GM18499 (cell line): ENCODE data around the gene MAPKAP1.

Experiments
- ATAC-seq: cut with Tn5 transposase; IDR thresholded peaks from one replicate; pipeline ENCODE4 v1.9.1; 2021; ENCODE audit warnings: moderate number of reproducible peaks; ENCODE audit not compliant: insufficient read depth, unreplicated experiment

MAPKAP1 gene

DNA sequence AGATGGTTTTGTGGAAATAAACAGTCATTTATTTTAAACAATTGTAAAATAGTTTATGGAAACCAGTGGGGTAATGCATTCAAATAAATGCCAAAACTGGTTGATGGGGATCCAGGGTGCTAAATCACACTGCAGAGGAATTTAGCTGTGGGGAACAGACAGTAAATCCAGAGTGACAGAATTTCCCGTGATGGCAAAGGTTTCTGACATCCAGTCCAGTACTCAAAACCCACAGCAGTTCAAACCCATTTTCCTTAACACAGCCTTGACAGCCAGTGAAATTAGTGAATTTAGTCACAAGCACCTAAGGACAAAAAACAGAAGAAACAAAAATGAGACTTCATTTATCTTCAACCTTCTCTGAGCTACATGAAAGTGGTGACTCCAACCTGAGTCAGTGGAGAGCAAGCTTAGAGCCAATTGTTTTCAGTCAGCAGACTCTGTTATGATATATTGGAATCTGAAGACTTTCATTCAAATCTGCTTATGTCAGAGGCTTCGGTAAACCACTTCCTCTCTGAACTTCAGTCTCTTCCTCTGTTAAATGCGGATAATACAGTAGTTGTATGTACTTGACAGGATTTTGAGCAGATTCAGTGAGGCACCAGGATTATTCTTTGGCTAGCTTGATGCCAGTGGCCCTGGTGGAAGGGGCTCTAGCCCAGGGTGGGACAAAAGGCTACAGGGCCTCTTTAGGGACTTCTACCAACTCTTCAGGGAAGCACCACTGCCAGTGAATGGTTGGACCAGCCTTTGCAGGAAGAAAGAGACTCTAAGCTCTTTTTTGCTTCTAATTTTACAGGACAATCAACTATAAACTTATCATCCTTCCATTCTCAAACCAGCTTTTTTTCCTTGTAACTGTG lies 185.3 kb downstream of the MAPKAP1 start:
- no peak for ATAC-seq

DNA sequence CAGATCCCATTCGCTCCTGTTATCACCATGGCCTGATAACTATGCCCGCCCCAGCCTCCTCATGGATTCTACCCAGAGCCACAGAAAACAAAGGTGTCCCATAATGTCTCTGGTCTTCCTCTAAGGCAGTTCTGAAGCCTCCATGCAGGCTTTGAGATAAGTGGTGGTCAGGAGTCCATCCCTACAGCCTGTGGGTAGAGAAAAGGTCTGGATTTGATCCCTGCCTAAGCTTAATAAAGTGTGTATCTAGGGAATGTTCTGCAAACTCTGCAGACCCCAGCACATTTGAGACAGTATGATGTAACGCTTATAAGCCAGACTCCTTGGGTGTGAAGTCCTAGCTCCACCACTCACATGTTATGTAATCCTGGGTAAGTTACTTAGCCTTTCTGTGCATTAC lies 187.3 kb downstream of the MAPKAP1 start:
- ATAC-seq, result no peak

DNA sequence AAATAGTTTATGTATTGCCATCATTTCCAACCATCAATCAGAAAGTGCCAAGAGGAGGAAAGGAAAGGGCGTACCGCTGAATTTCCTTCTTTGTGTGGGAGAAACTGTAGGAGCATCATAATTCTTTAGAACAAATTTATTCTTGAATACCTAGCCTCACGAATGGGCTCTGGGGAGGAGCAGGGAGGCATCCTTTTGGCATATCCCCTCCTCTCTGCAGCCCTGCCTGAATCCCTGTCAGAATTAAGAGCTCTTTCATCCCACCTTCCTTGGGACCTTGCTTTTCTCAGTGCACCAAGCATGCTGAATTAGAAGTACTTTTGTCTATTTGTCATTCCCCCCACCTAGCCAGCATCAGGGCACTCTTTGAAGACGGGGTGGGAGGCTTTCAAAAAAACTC lies 189.4 kb downstream of the MAPKAP1 start:
- no peak for ATAC-seq

DNA sequence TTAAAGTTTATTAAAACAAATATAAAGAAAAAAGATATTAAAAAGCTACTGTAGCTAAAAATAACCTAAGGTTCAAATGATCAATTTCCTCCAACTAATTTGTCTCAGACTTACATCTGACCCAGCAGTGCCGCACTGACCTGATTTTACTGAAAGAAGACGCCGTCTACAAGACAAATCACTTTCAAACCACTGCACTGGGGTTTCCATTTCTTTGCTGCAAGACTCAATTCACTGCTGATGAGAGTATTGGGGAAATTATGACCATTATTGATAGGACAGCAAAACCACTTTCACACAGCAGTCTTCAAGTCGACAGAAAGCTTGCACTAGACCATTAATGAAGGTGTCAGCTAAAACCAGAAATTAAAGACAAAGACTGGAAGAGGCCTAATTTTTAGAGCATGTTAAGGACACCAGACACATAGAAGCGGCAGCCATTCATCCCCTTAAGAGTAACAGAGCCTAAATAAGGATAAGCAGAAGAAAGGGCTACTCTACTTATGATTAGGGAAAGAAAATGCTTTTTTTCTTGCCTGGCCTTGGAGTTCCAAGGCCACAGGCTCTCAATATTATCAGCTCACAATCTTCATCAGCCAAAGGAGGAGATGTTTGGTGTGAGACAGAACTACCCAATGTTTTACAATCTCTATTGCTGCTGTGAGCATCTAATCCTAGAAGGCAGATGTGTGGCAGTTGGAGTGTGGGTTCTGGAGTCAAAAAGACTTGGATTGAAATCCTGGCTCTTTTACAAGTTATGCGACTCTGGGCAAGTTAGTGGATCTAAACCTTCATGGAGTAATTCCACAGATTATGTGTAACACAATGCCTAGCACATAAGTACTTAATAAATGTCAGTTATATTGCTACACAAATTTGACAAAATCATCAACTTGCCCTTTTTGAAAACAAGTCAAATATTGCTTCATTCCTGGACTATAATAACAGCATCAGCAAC lies 190.7 kb downstream of the MAPKAP1 start:
- ATAC-seq, result no peak

DNA sequence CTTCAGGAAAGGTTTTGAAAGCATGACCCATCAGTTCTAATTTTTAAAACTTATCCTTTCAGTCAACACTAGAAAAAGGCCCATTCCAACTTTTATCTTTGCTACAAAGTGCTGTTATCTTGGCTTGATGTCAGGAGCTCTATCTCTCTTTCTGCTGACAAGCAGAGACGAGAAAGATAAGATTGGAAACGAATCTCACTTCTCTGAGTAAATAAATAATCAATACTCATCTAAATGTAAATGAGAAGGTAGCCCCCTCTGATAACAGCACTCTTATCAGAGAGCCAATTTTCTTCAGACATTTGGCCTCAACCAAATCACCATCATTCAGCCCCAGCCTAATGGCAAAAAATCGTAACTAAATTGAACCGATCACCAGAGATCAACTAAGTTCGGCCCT lies 191.7 kb downstream of the MAPKAP1 start:
- no peak for ATAC-seq

DNA sequence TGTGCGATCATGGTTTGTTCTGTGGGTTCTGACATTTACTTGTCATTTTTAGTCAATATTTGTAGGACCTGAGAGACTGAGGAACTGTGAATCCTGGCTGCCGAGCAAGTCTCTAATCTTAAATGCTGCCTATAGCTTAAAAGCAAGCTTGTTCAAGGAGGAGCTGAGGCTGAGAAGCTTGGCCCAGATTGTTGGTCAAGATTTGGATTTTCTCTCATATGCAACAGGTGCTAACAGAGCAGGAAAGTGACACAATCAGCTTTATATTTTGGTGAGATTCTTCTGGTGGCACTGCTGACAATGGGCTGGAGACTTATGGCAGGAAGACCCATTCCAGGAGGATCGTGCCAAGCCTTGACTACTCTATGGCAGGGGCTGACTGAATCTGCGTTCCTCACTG lies 192.5 kb downstream of the MAPKAP1 start:
- ATAC-seq, result no peak

DNA sequence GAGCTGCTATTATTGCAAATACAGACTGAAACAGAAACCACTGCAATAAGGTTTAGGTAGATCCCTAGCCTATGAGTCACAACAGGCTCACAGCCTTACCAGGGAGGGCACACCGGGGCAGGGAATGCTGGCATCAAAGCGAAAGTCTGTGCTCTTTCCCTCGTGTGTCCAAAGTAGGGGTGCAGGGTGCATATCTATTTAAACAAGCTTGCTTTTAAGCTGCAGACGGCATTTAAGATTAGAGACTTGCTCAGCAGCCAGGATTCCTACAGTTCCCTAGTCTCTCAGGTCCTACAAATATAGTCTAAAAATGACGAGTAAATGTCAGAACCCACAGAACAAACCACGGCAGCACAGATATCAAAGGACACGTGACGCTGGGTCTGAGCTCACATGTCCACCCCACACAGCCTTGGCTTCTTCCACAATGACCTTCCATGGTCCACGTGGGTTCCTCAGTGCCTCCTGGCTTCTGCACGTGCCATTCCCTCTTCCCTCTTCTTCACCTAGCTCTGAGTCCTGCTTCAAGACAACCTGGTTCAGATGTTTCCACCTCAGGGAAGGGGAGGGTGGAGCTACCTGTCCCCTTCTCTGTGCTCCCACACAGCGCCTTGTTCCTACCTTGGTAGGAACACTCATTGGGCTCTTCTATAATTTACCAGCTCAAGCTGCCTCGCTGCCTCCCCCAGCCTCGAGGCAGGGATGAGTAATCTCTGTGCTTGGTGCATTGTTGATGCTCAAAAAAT lies 193.2 kb downstream of the MAPKAP1 start:
- peak; percentile 68 for ATAC-seq

DNA sequence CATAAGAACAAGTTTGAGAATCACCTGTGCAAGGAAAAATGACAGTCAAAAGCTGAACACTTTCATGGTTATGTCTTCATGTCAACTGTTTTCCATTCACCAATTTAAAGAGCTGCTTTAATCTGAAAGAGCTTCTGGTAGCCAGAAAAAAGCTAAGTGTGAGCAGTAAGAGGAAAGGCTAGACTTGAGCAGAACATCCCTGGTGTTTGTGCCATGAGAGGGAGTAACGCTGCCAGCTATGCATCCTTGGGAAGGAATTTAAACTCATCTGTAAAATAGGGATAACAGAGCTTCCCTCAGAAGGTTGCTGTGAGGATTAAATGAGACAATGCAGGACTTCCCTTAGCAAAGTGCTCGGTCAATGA lies 193.7 kb downstream of the MAPKAP1 start:
- ATAC-seq, result no peak

DNA sequence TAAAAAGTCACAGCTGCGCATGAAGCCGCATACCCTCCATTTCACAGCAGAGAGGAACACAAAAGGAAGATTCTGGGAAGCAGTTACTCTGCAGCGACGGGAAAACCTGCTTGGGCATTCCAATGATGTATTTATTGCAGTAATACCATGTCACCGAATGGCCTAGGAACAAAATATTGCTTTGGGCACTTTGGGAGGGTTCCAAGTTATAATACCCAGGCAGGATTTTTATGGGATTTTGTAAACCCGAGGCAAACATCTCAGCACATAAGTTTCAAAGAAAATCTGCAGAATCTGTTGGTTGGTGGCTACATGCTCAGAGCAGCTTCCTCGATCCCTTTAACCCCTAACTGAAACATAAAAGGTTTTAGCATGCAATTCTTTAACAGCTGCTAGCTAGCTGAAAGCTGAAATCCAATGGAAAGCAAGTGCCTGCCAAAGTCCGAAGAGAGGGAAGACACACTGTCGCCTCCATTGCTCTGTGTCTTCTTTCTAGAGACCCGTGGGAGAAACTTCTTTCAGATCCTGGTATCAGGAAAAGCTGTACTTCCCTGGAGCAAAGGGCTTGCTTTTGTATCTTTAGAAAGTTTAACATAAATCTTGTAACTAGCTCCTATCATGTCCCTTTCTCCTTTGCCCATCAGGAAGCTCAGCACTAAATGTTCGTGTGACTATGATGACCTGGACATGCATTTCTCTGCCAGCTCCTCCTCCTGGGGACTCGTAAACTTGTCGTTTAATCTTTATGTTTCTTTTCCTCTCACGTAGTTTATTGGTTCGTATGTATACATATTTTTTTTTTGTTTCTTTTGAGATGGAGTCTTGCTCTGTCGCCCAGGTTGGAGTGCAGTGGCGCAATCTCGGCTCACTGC lies 195.0 kb downstream of the MAPKAP1 start:
- no peak for ATAC-seq

DNA sequence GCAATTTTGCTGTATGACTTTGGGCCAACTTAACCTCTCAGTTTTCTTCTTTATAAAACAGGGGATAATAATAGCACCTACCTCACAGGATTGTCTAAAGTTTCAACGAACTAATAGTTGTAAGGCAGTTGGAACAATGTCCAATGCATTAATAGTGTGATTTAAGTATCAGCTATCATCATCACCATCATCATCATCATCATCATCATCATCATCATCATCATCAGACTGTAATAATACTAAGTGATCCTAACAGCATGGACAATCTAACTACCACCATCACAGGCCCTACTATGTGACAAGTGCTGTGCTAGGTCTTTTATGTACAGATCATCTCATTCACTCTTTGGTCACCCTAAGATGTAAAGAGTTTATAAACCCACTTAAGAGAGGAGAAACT lies 196.0 kb downstream of the MAPKAP1 start:
- ATAC-seq, result no peak

DNA sequence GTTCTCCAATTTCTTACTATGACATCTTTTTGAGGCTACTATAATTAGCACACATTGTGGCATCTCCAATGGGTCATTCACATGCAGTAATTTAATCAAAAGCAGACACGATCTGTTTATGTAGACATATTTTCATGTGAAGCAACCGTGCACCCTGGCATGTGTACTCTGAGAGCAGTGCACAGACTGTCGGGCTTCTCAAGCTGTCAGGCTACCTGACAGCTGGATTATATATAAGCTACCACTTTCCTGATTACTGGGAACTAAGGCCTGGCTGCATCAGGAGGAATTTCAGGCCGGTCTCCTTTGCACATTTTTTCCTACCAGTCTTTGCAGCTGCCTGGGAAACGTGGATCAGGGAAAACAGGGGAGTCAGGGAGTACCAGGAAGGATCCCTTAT lies 197.5 kb downstream of the MAPKAP1 start:
- no peak for ATAC-seq

DNA sequence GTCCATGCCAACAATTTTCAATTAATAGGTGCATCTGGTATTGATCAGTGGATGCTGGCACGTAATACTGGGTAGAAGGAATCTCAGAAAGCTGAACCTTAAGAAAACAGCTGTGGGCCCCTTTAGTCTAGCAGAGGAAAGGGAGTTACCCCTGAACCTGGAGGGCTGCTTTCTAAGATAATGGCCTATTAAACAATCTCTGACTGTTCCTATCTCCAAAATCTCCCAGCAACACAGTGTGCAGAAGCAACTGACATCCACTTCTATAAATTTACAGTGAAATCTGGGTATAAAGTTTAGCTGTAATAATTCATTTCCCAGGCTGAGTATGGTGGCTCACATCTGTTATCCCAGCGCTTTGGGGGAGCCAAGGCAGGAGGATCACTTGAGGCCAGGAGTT lies 198.8 kb downstream of the MAPKAP1 start:
- ATAC-seq, result no peak

DNA sequence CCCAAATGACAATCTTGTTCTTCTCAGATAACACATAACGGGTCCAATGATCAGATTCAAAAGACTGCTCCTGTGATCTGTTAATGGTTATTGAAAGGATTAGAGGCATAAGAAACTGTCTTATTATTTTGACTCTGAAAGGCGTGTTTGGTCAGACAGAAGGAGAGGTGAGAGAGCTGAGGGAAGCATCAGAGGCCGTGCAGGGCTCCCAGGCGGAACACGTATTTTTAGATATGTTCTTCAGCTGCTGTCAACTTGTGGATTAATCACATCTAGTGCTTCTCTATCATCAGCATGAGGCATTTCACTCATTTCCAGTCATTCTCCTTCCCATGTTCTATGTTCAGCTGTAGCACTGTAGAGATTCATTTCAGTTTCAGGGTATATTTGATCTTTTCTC lies 199.8 kb downstream of the MAPKAP1 start:
- ATAC-seq, result no peak

DNA sequence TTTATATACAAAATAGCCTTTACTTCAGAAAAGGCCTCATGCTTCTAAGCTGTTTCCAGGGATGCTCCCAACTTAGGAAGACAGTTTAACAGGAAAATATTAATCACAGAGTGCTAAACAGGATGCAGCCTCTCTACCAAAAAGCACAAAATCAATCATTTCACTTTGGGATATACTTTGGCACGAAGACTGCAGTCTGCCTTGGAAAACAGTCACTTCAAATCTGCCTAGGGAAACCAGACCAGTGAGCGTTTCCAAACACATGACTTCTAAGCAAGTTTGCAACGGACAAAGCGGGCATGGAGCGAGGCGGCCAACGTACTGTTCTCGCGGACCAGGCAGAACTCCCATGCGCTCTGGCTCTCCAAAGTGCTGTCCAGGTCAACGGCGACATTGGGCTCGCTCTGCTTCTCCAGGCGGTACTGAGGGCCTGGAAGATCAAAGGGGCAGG lies 201.0 kb downstream of the MAPKAP1 start:
- no peak for ATAC-seq

DNA sequence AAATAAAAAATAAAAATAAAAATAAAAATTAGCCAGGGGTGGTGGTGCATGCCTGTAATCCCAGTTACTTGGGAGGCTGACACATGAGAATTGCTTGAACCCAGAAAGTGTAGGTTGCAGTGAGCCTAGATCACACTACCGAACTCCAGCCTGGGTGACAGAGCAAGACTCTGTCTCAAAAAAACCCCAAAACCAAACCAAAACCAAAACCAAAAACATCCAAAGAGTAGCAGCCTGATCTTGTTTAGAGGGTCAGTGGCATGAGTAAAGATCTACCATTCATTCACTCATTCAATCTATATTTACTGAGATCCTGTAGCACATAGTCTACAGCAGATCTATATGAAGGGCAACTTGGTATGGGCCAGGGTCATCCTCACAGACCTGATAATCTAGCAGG lies 202.4 kb downstream of the MAPKAP1 start:
- ATAC-seq, result no peak

DNA sequence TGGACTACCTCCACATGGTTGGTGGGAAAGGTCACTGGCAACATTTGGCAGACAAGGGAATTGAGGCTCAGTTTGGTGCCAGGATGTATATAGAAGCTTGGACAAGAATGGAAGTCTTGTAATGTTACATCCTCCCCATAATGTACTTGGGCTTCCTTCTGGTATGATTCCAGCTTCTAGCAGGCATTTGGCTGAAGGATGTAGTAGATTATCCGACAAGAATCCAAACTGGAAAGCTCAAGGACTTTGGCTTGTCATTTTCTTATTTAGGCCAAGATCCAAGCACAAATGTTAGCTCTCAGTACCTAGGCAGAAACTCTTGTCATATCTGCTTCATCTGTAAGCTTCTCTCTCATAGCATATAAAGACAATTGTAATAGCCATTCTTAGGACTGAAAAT lies 209.1 kb downstream of the MAPKAP1 start:
- no peak for ATAC-seq

DNA sequence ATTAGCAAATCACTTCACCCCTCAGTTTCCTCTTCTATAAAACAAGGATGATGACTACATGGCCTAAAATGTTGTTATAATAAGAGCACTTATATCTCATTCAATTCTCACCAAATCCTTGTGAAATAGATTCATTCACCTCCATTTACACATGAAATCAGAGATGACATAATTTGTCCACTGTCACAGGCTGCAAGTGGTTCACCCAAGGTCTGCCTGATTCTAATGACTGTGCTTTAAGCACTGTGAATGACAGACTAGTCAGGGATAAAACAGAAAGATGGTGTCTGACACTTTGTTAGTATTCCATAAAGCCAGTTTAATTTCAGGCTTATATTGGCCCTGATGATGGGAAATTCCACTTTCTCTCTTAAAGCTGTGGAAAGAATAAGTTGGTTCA lies 209.5 kb downstream of the MAPKAP1 start:
- no peak for ATAC-seq

DNA sequence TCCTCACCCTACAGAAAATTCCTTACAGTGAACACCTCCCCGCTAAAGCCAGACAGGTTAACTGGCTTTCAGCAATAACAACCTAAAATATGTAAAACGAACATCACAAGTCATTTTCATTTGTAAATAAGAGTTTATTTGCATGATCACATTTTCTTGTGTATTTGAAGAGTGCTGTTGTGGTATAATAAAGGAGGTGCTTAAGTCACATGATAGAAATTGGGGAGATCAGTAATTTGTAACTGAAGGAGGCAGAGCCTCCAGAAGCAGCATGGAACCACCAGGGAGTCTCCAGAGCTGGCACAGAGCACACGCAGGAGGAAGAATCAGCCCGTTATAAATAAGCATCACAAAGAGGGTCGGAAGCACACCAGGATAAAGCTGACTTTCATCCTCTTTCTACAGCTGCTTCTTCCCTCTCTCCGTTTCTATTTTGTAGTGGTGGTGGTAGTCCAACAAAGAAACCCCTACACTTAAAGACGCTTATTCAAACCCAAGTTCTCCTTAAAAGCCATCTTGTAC lies 210.6 kb downstream of the MAPKAP1 start:
- no peak for ATAC-seq
